Right lobe of liver (tissue), 6 donors: ENCODE data around the gene CDKL5. TPM values are rescaled to one million over a fixed set of nuclear protein-coding genes. Genes with fewer than 3 reads are reported as not detected.
"Not testable (repeated sequence)": the region's sequence is repeated elsewhere in the genome, so short reads cannot be mapped to it uniquely, and the experiment has no call there.

Experiments used
- ATAC-seq, 4 donors: fragments of 200-7000 bp; cut with Tn5 transposase; one replicate each; pipeline ENCODE4 v1.9.1; 2020; ENCODE audit warnings: mild to moderate bottlenecking in 4 of 4, moderate library complexity in 4 of 4
- DNase-seq, 3 donors: peaks; one replicate each; pipeline ENCODE4 v3.0.0-alpha.2; 2020
- H3K27ac ChIP-seq, 3 donors: fragments of 200-600 bp; one replicate each; pipeline ENCODE4 v1.8.0; 2022
- H3K27me3 ChIP-seq, 2 donors: fragments of 200-600 bp; one replicate each; pipeline ENCODE4 v1.8.0; 2022
- H3K36me3 ChIP-seq, 4 donors: fragments of 200-600 bp; sonication (generic) in 1 of 4; one replicate each; pipeline versions ENCODE4 v1.5.1 to v1.8.0; 2017 to 2022; ENCODE audit warnings: control low read depth in 1 of 4
- H3K4me1 ChIP-seq, 4 donors: fragments of 200-600 bp; sonication (generic) in 1 of 4; one replicate each; pipeline versions ENCODE4 v1.5.1 to v1.8.0; 2017 to 2022; ENCODE audit warnings: control low read depth in 1 of 4
- H3K4me3 ChIP-seq, 3 donors: fragments of 200-600 bp; one replicate each; pipeline ENCODE4 v1.8.0; 2022
- H3K9me3 ChIP-seq, 4 donors: fragments of 200-600 bp; sonication (generic) in 1 of 4; one replicate each; pipeline versions ENCODE4 v1.5.1 to v1.8.0; 2017 to 2022; ENCODE audit warnings: control low read depth in 1 of 4
- POLR2A ChIP-seq: fragments of 450-650 bp; IDR thresholded peaks from one replicate; pipeline ENCODE4 v1.6.1; 2017; ENCODE audit warnings: antibody characterized with exemption, mild to moderate bottlenecking
- WGBS: methylation state at CpG from one replicate; pipeline ENCODE4 v1.1.6; 2018; ENCODE audit warnings: low coverage, low lambda C conversion rate; ENCODE audit not compliant: insufficient coverage; ENCODE audit errors: missing lambda C conversion rate; 5-methylcytosine and 5-hydroxymethylcytosine counted together
- intact Hi-C, 2 donors: fragments of 100-400 bp; cut with DNase I; formaldehyde crosslinking; loops; one replicate each; pipeline versions ENCODE4 v1.11.2 to v1.14.1; 2022
- total RNA-seq, 6 experiments: library from RNA; depleted of rRNA in 2 of 6; stranded (reverse); fragments of >200 nt in 2 of 6; fragmentation: NEBNext Ultra II Directional in 3 of 6; extraction: Animal tissue kit (Norgen Biotek cat#: 25700) in 3 of 6; gene quantifications; one replicate each; pipeline versions ENCODE4 v1.1.0 to v1.2.4, GENCODE V29; 2016 to 2023
- TF ChIP-seq, protein P1 (sequence below), 4 donors: fragments of 200-600 bp in 3 of 4; fragments of 450-650 bp in 1 of 4; IDR thresholded peaks; one replicate each; pipeline versions ENCODE4 v1.5.1 to v1.8.0; 2016 to 2022; ENCODE audit warnings: antibody characterized with exemption in 4 of 4, mild to moderate bottlenecking in 2 of 4
- donor health status: DM: no; HTN: yes; CAD: no.
- donor health status: DM: no; HTN: no; CAD: no.
- donor health status: DM: no; HTN: no; CAD: no.
- donor health status: DM: no; HTN: yes; CAD: no.
- donor health status: DM: no; HTN: yes; CAD: no.

CDKL5 gene
- total RNA-seq, 6 experiments from 2014 or later, result 1.7 to 3.1 (median 2.4) TPM

DNA sequence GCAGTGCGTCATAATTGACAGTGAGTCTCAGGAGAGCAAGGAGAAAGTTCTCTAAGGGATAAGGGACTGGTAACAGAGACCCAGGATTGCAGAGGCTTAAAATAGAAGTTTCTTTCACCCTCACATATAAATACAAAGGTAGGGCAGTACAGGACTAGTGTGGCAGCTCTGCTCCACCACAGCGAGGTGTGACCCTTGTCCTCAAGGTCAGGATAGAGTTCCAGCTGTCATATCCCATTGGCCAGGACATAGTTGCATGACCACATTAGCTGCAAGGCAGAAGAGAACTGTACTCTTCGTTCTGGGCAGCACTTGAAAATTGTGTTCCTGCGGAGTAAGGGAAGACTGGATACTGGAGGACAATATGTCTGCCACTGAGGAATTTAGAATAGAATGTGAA, 152.0 kb downstream of the CDKL5 start:
- Histone ChIP-seq H3K27ac (no peak overlapping the region), H3K27me3 (no peaks in the 10 kb centered on the region), H3K36me3 (no peaks in the 10 kb centered on the region), H3K4me1 (no peaks in the 10 kb centered on the region), H3K4me3 (no peak overlapping the region), H3K9me3 (no peaks in the 10 kb centered on the region)
- no peak for DNase-seq
- intact Hi-C loops, result no loop called here
- 45% methylated on average over 4 of the region's 4 CpGs for WGBS
- ATAC-seq, result no peak
- no peak for TF ChIP-seq POLR2A
- TF ChIP-seq, protein P1, sequence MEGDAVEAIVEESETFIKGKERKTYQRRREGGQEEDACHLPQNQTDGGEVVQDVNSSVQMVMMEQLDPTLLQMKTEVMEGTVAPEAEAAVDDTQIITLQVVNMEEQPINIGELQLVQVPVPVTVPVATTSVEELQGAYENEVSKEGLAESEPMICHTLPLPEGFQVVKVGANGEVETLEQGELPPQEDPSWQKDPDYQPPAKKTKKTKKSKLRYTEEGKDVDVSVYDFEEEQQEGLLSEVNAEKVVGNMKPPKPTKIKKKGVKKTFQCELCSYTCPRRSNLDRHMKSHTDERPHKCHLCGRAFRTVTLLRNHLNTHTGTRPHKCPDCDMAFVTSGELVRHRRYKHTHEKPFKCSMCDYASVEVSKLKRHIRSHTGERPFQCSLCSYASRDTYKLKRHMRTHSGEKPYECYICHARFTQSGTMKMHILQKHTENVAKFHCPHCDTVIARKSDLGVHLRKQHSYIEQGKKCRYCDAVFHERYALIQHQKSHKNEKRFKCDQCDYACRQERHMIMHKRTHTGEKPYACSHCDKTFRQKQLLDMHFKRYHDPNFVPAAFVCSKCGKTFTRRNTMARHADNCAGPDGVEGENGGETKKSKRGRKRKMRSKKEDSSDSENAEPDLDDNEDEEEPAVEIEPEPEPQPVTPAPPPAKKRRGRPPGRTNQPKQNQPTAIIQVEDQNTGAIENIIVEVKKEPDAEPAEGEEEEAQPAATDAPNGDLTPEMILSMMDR (IDR thresholded peaks at IDR 0.05), result no peak

DNA sequence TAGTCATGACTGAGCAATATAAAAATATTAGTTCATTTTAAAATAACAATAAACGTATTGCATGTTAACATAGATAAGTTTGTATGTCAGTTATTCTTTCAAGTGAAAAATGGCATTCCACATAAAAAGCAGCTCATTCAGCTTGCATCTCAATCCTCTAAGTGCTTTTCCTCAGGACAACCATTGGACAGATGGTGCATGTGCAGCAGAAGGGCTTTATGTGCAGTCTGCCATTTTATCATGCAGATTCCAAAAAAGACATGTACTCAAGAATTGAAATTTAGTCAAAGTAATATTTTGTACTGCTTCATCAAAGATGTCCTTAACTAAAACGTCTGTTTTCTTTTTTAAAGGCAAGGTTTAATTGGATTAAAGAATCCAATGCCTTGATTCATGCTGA, 153.1 kb downstream of the CDKL5 start:
- TF ChIP-seq, protein P1 (IDR thresholded peaks at IDR 0.05), result no peak
- no peak for TF ChIP-seq POLR2A
- Histone ChIP-seq H3K4me3 (no peak overlapping the region), H3K4me1 (no peaks in the 10 kb centered on the region), H3K36me3 (no peaks in the 10 kb centered on the region), H3K9me3 (no peaks in the 10 kb centered on the region), H3K27me3 (no peaks in the 10 kb centered on the region), H3K27ac (no peak overlapping the region)
- no peak for DNase-seq
- 45% methylated on average over 2 of the region's 2 CpGs for WGBS
- no peak for ATAC-seq
- intact Hi-C loops, result no loop called here

DNA sequence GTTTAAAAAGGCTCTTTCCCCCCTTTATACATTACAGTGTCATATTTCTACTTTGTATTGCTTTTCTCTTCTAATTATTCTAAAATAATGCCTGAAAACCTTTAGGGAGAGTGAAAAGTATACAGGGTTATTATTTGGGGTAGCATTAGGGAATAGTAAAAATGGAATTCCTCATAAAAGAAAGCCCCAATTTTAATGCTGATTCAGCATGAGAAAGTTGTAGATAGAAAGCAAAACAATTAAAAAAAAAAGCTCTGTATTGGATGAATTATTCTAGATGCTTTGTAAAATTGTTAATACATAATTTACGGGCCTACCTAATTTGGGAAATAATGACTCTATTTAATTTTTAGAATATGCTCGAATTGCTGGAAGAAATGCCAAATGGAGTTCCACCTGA, 154.1 kb downstream of the CDKL5 start:
- 60% methylated on average over 2 of the region's 2 CpGs for WGBS

DNA sequence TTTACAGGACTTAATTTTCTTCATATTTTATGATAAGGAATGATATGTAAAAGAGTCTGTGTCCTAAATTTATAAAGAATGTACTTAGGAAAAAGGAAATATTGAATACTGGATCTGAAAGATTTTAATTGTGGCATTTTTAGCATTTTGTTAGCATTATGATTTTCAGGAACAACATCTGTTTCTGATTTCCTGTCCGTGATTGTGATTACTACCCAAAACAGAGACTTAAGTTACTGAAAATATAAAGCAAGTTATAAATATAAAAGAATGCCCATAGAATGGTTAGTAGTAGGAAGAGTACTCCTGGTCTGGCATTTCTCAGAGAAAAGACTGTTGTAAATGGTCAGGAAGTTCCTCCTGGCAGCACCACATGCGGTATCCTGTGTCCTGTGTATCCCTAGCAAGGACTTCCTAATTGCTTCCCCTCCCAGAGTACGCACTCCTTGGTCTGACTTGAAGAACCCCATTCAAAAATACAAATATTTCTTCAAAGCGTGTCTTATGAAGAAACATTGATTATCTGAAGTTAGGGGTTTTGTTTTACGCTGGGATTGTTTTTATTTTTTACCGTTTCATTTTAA, 157.6 kb downstream of the CDKL5 start:
- intact Hi-C loops, result no loop called here

More for the DNA sequence above, 154.1 kb downstream of the CDKL5 start:
- no peak for DNase-seq
- no peaks in the 10 kb centered on the region for H3K36me3 ChIP-seq
- no peaks in the 10 kb centered on the region for H3K4me1 ChIP-seq
- H3K4me3 ChIP-seq, result no peak overlapping the region
- no peak overlapping the region for H3K27ac ChIP-seq
- no peak for TF ChIP-seq POLR2A
- TF ChIP-seq, protein P1 (IDR thresholded peaks at IDR 0.05), result no peak
- intact Hi-C loops, result no loop called here
- no peaks in the 10 kb centered on the region for H3K27me3 ChIP-seq
- no peaks in the 10 kb centered on the region for H3K9me3 ChIP-seq
- ATAC-seq, result no peak

DNA sequence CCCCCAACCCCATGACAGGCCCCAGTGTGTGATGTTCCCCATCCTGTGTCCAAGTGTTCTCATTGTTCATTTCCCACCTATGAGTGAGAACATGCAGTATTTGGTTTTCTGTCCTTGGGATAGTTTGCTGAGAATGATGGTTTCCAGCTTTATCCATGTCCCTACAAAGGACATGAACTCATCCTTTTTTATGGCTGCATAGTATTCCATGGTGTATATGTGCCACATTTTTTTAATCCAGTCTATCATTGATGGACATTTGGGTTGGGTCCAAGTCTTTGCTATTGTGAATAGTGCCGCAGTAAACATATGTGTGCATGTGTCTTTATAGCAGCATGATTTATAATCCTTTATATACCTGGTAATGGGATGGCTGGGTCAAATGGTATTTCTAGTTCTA, 163.9 kb downstream of the CDKL5 start:
- H3K27ac ChIP-seq, DNase-seq, intact Hi-C loops, H3K4me1 ChIP-seq, H3K27me3 ChIP-seq, H3K9me3 ChIP-seq, H3K4me3 ChIP-seq, ATAC-seq, H3K36me3 ChIP-seq: not testable (repeated sequence)
- WGBS, result 100% methylated on average over 1 of the region's 1 CpG

More for the DNA sequence above, 157.6 kb downstream of the CDKL5 start:
- H3K4me1 ChIP-seq, result no peaks in the 10 kb centered on the region
- H3K9me3 ChIP-seq, result no peaks in the 10 kb centered on the region
- TF ChIP-seq, protein P1 (IDR thresholded peaks at IDR 0.05), result no peak
- no peak for TF ChIP-seq POLR2A
- 67% methylated on average over 6 of the region's 6 CpGs for WGBS
- ATAC-seq, result no peak
- H3K4me3 ChIP-seq, result no peak overlapping the region
- H3K27me3 ChIP-seq, result no peaks in the 10 kb centered on the region
- no peak for DNase-seq
- no peaks in the 10 kb centered on the region for H3K36me3 ChIP-seq
- no peak overlapping the region for H3K27ac ChIP-seq
